Measurements from ENCODE around the gene PARD3B.

- no peak for TF ChIP-seq CTCF (IDR thresholded peaks at IDR 0.05)
- TF ChIP-seq POLR2A (IDR thresholded peaks at IDR 0.05): no peak
Measured at GRCh38 chr2:204974487-204974886, 429.2 kb downstream of the PARD3B start.
